ENCODE data around the gene LYVE1.

Gene LYVE1

DNA sequence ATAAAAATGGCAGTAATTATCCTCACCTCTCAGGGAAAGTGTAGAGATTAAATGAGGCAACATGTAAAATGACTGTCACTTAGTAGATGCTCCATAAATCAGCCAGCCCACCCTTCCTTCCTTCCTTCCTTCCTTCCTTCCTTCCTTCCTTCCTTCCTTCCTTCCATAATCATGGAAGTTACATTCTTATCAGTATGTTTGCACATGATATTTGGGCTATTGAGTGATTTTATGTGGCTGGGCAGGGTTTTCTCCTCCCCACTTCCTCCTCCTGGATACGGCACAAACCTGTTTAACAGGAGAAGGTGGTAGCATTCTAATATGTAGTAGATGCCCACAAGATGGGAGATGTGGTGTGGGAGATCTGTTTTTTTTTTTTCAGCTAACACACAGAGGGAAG is 11.9 kb downstream of the LYVE1 start:
- Mint-ChIP-seq H3K36me3 (ENCODE audit: low read depth) (no peaks in the 10 kb centered on the region), H3K27me3 (ENCODE audit: low read depth) (peaks cover 17% of the 10 kb centered on the region), H3K9me3 (peaks cover 3% of the 10 kb centered on the region), H3K27ac (no peak overlapping the region), H3K4me3 (no peak overlapping the region), H3K4me1 (ENCODE audit: low read depth) (no peaks in the 10 kb centered on the region)

GRCh38 chr11:10551845-10552352 is 16.6 kb downstream of the LYVE1 start:
- no peaks in the 10 kb centered on the region for H3K4me1 Mint-ChIP-seq (ENCODE audit: low read depth)
- no peaks in the 10 kb centered on the region for H3K36me3 Mint-ChIP-seq (ENCODE audit: low read depth)
- H3K27ac Mint-ChIP-seq, result no peak overlapping the region
- H3K4me3 Mint-ChIP-seq, result no peak overlapping the region
- peaks cover 3% of the 10 kb centered on the region for H3K9me3 Mint-ChIP-seq
- H3K27me3 Mint-ChIP-seq (ENCODE audit: low read depth), result peaks cover 39% of the 10 kb centered on the region

- Mint-ChIP-seq H3K4me3 (no peak overlapping the region), H3K27ac (no peak overlapping the region), H3K9me3 (peaks cover 3% of the 10 kb centered on the region), H3K4me1 (ENCODE audit: low read depth) (no peaks in the 10 kb centered on the region), H3K36me3 (ENCODE audit: low read depth) (no peaks in the 10 kb centered on the region), H3K27me3 (ENCODE audit: low read depth) (peaks cover 35% of the 10 kb centered on the region)
These were observed 17.2 kb downstream of the LYVE1 start for GRCh38 chr11:10551290-10551592.

- H3K4me1 Mint-ChIP-seq (ENCODE audit: low read depth), result no peaks in the 10 kb centered on the region
- H3K27me3 Mint-ChIP-seq (ENCODE audit: low read depth), result peaks cover 32% of the 10 kb centered on the region
- peaks cover 3% of the 10 kb centered on the region for H3K9me3 Mint-ChIP-seq
- no peak overlapping the region for H3K27ac Mint-ChIP-seq
- no peak overlapping the region for H3K4me3 Mint-ChIP-seq
- no peaks in the 10 kb centered on the region for H3K36me3 Mint-ChIP-seq (ENCODE audit: low read depth)
These were observed 17.8 kb downstream of the LYVE1 start for GRCh38 chr11:10550503-10551289.

DNA sequence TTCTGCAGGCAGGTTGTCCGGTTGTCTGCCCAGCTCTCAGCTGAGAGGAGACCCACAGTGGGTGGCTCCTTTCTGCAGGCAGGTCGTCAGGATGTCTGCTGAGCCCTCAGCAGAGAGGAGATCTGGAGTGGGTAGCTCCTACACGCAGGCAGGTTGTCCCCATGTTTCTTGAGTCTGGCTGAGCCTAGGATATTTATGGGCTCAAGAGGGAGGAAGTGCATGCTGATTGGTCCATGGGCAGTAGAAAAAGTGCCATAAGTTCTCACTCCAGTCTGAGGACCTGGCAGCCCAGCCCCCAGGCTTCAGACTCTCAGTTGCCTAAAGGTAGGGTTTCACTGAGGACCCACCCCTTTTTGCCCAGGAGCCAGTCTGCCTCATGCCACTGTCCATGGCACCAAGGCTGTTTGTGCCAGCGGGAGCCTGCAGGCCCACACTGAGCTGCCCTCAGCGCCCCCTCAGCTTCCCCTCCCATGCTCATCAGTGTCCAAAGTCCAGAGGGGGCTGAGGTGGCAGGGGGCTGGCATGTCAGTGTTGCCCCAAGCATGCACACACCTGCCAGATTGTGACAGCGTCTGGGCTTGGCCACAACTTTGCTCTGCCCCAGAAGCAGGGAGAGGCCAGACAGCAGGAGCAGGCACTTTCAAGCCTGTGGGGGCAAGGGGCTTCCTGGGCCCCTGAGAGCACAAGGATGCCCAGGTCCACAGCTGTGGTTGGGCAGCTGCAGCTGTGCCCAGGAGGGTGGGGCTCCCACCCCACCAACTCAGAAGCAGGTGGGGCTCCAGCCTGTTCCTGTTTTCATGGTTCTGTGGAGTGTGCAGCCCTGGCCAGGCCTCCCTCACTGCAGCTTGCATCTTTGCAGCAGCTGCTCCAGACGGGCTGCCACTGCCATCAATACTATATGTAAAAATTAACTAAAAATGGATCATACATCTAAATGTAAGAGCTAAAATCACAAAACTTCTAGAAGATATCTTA is 23.7 kb downstream of the LYVE1 start:
- peaks cover 15% of the 10 kb centered on the region for H3K4me1 Mint-ChIP-seq (ENCODE audit: low read depth)
- H3K9me3 Mint-ChIP-seq, result no peaks in the 10 kb centered on the region
- H3K4me3 Mint-ChIP-seq, result no peak overlapping the region

DNA sequence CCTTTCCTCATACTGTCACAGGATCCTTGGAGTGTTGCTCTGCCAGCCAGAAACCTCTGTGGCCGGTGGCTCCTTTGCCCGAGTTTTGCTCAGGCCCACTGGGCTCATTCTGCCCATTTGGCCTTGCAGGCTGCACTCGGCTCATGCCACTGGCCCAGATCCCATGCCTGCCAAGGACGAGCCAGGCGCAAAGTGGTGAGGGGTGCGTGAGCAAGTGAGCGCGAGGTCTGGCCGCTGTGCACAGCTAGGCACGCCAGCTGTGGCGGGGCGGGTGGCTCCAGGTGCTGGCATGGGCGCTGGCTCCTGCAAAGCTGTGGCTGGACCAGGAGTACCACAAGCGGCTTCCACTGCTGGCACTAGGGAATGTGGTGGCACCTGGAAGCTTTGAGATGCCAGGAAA is 24.7 kb downstream of the LYVE1 start:
- Mint-ChIP-seq H3K4me1 (ENCODE audit: low read depth) (peaks cover 18% of the 10 kb centered on the region), H3K27ac (no peak overlapping the region), H3K27me3 (ENCODE audit: low read depth) (peaks cover 14% of the 10 kb centered on the region), H3K36me3 (ENCODE audit: low read depth) (no peaks in the 10 kb centered on the region), H3K9me3 (no peaks in the 10 kb centered on the region), H3K4me3 (no peak overlapping the region)

More for the DNA sequence above, 23.7 kb downstream of the LYVE1 start:
- Mint-ChIP-seq H3K36me3 (ENCODE audit: low read depth) (no peaks in the 10 kb centered on the region), H3K27ac (no peak overlapping the region), H3K27me3 (ENCODE audit: low read depth) (peaks cover 18% of the 10 kb centered on the region)

- no peak overlapping the region for H3K4me3 Mint-ChIP-seq
- H3K36me3 Mint-ChIP-seq (ENCODE audit: low read depth), result no peaks in the 10 kb centered on the region
- peaks cover 19% of the 10 kb centered on the region for H3K4me1 Mint-ChIP-seq (ENCODE audit: low read depth)
- no peaks in the 10 kb centered on the region for H3K9me3 Mint-ChIP-seq
- peaks cover 5% of the 10 kb centered on the region for H3K27me3 Mint-ChIP-seq (ENCODE audit: low read depth)
- H3K27ac Mint-ChIP-seq, result no peak overlapping the region
These were observed 25.7 kb downstream of the LYVE1 start for GRCh38 chr11:10542776-10543175.

DNA sequence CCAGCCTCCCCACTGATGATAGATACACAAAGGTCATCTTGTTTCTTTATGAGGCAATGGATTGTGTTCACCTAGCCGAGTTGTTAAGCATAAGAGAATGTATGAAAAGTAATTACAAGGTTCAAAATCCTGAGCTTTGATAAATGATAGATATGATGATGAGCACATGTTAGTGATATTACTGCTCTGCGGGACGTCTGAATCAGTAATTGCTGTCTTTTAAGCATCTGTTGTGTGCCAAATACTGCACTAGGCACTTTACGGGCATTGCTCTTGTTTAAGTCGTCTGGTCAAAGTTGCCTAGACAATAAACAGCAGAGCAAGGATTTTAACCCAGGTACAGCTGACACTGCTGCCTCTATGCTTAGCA is 26.9 kb downstream of the LYVE1 start:
- peaks cover 20% of the 10 kb centered on the region for H3K4me1 Mint-ChIP-seq (ENCODE audit: low read depth)
- no peaks in the 10 kb centered on the region for H3K9me3 Mint-ChIP-seq
- peak overlapping the region; percentile 71 for H3K27ac Mint-ChIP-seq
- H3K27me3 Mint-ChIP-seq (ENCODE audit: low read depth), result no peaks in the 10 kb centered on the region
- H3K4me3 Mint-ChIP-seq, result peak overlapping the region; percentile 88
- no peaks in the 10 kb centered on the region for H3K36me3 Mint-ChIP-seq (ENCODE audit: low read depth)

DNA sequence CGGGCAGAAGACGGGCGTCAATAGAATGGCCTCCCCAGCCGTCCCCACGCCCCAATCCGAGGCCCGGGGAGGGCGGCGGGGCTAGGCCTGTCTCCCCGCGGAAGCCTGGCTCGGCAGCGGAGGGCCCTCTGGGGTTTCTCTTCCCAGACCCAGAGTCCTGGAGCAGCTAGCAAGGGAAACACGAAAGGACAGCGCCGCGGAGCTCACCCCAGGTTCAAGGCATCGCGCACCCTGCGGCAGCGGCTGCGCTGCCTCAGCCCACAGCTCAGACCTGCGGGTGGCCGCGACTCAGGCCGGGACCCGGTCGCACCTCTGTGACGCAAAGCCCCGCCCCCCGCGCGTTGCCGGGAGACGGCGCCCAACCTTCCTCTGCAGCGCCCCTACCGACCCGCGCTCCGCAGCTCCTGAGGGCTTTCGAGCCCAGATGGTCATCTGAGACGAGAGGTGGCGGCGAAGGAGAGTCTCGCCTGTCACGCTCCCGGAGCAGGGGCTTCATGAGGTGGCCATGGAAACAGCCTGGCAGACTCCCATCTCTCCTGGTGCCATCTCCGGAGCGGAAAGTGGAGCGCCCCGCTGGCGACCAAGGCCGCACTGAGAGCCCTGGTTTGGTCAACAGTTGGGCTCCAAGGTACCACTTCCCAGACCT is 27.4 kb downstream of the LYVE1 start, which contains the start of gene RNF141:
Gene RNF141 (minus strand): TSS at position 273 of the 646 bp plus-strand sequence. CDS start 7,029 bp downstream, outside the sequence.
- peak within 1 kb of the TSS; percentile 88 for H3K4me3 Mint-ChIP-seq
- H3K27ac Mint-ChIP-seq, result peak within 1 kb of the TSS; percentile 76
- H3K27me3 Mint-ChIP-seq (ENCODE audit: low read depth), result no peaks in the 10 kb centered on the region
- no peaks in the 10 kb centered on the region for H3K9me3 Mint-ChIP-seq
- no peaks in the 10 kb centered on the region for H3K36me3 Mint-ChIP-seq (ENCODE audit: low read depth)
- H3K4me1 Mint-ChIP-seq (ENCODE audit: low read depth), result peaks cover 25% of the 10 kb centered on the region

GRCh38 chr11:10540546-10540914 is 27.9 kb downstream of the LYVE1 start:
- Mint-ChIP-seq H3K36me3 (ENCODE audit: low read depth) (no peaks in the 10 kb centered on the region), H3K4me3 (peak overlapping the region; percentile 88), H3K27me3 (ENCODE audit: low read depth) (no peaks in the 10 kb centered on the region), H3K9me3 (no peaks in the 10 kb centered on the region), H3K4me1 (ENCODE audit: low read depth) (peaks cover 28% of the 10 kb centered on the region), H3K27ac (peak overlapping the region; percentile 76)

GRCh38 chr11:10539339-10539738 is 29.1 kb downstream of the LYVE1 start:
- Mint-ChIP-seq H3K4me3 (peak overlapping the region; percentile 88), H3K27ac (no peak overlapping the region), H3K36me3 (ENCODE audit: low read depth) (no peaks in the 10 kb centered on the region), H3K9me3 (no peaks in the 10 kb centered on the region), H3K4me1 (ENCODE audit: low read depth) (peaks cover 28% of the 10 kb centered on the region), H3K27me3 (ENCODE audit: low read depth) (no peaks in the 10 kb centered on the region)

DNA sequence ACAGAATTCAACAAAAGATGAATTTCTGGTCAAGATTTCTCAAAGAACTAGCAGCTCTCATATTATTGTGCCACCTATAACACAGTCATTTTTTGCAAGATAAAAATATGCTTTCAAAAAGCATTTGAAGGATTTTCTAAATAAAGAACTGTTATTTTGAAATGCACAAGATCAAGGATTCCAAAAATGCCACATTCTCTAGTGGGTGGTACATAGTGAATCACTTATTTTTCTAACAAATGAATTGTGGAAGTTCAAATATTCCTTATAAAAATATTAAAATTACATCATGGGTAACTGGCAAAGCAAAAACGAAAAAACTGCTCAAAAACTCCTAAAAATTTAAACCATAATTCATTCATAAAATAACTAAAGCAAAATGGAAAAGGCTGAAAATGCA is 29.5 kb downstream of the LYVE1 start:
- H3K27ac Mint-ChIP-seq, result no peak overlapping the region
- H3K27me3 Mint-ChIP-seq (ENCODE audit: low read depth), result no peaks in the 10 kb centered on the region
- no peaks in the 10 kb centered on the region for H3K9me3 Mint-ChIP-seq
- H3K4me1 Mint-ChIP-seq (ENCODE audit: low read depth), result peaks cover 28% of the 10 kb centered on the region
- H3K4me3 Mint-ChIP-seq, result no peak overlapping the region
- peaks cover 1% of the 10 kb centered on the region for H3K36me3 Mint-ChIP-seq (ENCODE audit: low read depth)

DNA sequence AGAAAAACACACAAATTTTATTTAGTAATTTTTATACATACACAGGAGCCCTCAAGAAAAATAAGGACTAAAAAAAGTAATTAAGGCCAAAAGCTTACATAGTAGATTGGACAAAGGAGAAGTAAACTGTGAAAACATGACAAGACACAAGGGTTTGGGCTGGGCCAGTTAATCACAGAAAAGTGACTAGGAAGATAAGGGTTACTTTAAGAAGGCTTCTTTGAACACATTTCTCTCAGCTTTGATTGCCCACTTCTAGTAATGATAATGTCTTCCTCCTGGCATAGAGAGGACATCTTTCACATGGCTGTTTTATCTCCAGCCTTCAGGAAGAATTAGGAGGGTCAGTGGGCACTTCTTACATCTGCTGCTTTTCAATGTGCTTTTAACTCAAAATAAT is 30.9 kb downstream of the LYVE1 start:
- peaks cover 4% of the 10 kb centered on the region for H3K36me3 Mint-ChIP-seq (ENCODE audit: low read depth)
- no peak overlapping the region for H3K27ac Mint-ChIP-seq
- H3K4me3 Mint-ChIP-seq, result no peak overlapping the region
- H3K9me3 Mint-ChIP-seq, result no peaks in the 10 kb centered on the region
- peaks cover 28% of the 10 kb centered on the region for H3K4me1 Mint-ChIP-seq (ENCODE audit: low read depth)
- no peaks in the 10 kb centered on the region for H3K27me3 Mint-ChIP-seq (ENCODE audit: low read depth)

- H3K27me3 Mint-ChIP-seq (ENCODE audit: low read depth), result no peaks in the 10 kb centered on the region
- peaks cover 11% of the 10 kb centered on the region for H3K36me3 Mint-ChIP-seq (ENCODE audit: low read depth)
- no peak overlapping the region for H3K27ac Mint-ChIP-seq
- H3K4me3 Mint-ChIP-seq, result no peak overlapping the region
- no peaks in the 10 kb centered on the region for H3K9me3 Mint-ChIP-seq
- peaks cover 11% of the 10 kb centered on the region for H3K4me1 Mint-ChIP-seq (ENCODE audit: low read depth)
These were observed 34.1 kb downstream of the LYVE1 start for GRCh38 chr11:10534316-10534715.
